HG02840 (cell line): ENCODE measurements around the gene ZNF606.
"Not testable (repeated sequence)": the region's sequence is repeated elsewhere in the genome, so short reads cannot be mapped to it uniquely, and the experiment has no call there.

Experiments used
- ATAC-seq: cut with Tn5 transposase; IDR thresholded peaks from one replicate; pipeline ENCODE4 v1.9.1; 2021; ENCODE audit warnings: mild to moderate bottlenecking, moderate library complexity, moderate number of reproducible peaks; ENCODE audit not compliant: unreplicated experiment, low FRiP score

Gene ZNF606

GRCh38 chr19:58014141-58014540, 11.5 kb upstream of the ZNF606 start:
- no peak for ATAC-seq

GRCh38 chr19:58010507-58010906, 7.9 kb upstream of the ZNF606 start:
- ATAC-seq, result no peak

GRCh38 chr19:58009666-58010301, 7.2 kb upstream of the ZNF606 start:
- no peak for ATAC-seq

GRCh38 chr19:58009301-58009665, 6.7 kb upstream of the ZNF606 start:
- no peak for ATAC-seq

GRCh38 chr19:58008877-58009276, 6.3 kb upstream of the ZNF606 start:
- ATAC-seq, result not testable (repeated sequence)

- no peak for ATAC-seq
Observed at GRCh38 chr19:58007285-58007684, 4.7 kb upstream of the ZNF606 start.

- no peak for ATAC-seq
Observed at GRCh38 chr19:58003174-58003828, 681 bp upstream of the ZNF606 start.

GRCh38 chr19:58001895-58002369, 688 bp downstream of the ZNF606 start:
- peak; percentile 10 for ATAC-seq

GRCh38 chr19:58000677-58001076, 1.9 kb downstream of the ZNF606 start:
- no peak for ATAC-seq

- ATAC-seq, result no peak
Observed at GRCh38 chr19:57992841-57993240, 9.8 kb downstream of the ZNF606 start.

GRCh38 chr19:57978586-57979289, 23.9 kb downstream of the ZNF606 start:
- ATAC-seq, result no peak

GRCh38 chr19:57974434-57974833, 28.2 kb downstream of the ZNF606 start, which contains the start of gene C19orf18:
Gene C19orf18 (minus strand): TSS chr19:57974534. CDS start chr19:57974432, 102 bp downstream.
- ATAC-seq, result no peak

GRCh38 chr19:57964761-57965160, 37.9 kb downstream of the ZNF606 start:
- no peak for ATAC-seq

GRCh38 chr19:57961785-57962184, 40.8 kb downstream of the ZNF606 start:
- ATAC-seq, result no peak

GRCh38 chr19:57954996-57955395, 47.6 kb downstream of the ZNF606 start:
- ATAC-seq, result no peak

- ATAC-seq, result no peak
Observed at GRCh38 chr19:57949702-57950101, 52.9 kb downstream of the ZNF606 start.

GRCh38 chr19:57949296-57949695, 53.3 kb downstream of the ZNF606 start:
- no peak for ATAC-seq

GRCh38 chr19:57947419-57948134, 55.0 kb downstream of the ZNF606 start, which contains the start of gene ZNF256:
Gene ZNF256 (minus strand): TSS chr19:57947706. CDS start chr19:57947474, 232 bp downstream.
- ATAC-seq, result peak; percentile 91

GRCh38 chr19:57947088-57947418, 55.6 kb downstream of the ZNF606 start:
- ATAC-seq, result no peak

- ATAC-seq, result no peak
Observed at GRCh38 chr19:57946316-57946715, 56.3 kb downstream of the ZNF606 start.

- ATAC-seq, result no peak
Observed at GRCh38 chr19:57941593-57941992, 61.0 kb downstream of the ZNF606 start.
